ENCODE results near the gene SEMA4D.
"Not testable (repeated sequence)": the region's sequence is repeated elsewhere in the genome, so short reads cannot be mapped to it uniquely, and the experiment has no call there.

The SEMA4D gene

GRCh38 chr9:89482901-89483361 lies 15.0 kb downstream of the SEMA4D start:
- no peak for DNase-seq (ENCODE audit: low read depth in 3 of 3)

DNA sequence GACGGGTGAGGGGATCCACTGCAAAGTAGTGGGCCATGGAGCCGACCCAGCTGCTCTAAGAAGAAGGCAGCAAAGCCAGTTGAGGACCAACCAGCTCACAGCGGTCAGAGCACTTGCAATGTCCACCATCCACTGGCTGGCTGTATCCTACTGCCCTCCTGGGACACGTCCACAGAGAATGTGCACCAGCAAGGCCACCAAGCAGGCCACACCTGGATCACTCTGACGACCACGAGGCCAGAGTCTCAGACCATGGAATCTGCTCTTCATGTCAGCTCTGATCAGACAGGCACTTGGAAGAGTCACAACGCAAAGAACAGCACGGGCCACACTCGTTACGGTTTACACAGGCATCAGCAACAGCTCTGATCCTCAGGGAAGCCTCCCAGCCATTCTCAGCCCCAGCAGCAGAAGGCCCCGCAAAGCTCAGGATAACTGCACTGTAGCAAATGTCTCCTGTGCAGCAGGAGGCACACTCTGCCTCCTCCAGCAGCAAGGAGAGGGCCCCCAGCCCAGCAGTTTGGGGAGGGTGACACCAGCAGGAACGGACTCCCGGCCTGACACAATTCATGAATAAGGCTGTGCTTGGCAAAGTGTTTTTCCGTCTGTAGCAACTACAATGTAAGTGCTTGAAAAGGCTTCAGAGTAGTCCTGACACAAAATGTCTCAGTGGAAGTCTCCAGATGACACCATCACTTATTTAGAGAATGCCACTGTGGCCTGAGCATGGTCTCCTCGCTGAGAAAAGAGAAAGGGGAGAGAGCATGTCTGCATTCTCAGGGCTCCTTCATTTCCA lies 15.7 kb downstream of the SEMA4D start:
- no peak for DNase-seq (ENCODE audit: low read depth in 3 of 3)

DNA sequence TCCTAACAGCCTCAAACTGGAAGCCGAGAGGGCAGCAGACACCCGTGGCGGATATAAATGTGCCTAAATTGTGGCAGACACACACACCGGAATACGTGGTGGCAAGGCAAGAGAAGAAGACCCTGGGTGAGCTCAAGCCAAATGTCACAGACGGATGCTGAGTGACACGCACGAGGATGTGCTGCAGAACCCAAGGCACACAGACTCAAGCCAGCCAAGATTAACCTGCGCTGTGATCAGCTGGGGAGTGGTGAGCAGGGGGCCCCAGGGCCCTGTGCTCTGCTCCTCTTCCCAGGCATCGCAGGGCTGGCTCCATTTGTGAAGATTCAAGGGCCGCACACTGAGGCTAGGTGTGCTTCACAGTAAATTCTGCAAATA lies 16.4 kb downstream of the SEMA4D start:
- no peak for DNase-seq (ENCODE audit: low read depth in 3 of 3)

GRCh38 chr9:89480825-89481537 lies 16.9 kb downstream of the SEMA4D start:
- DNase-seq (ENCODE audit: low read depth in 3 of 3) = no peak

DNA sequence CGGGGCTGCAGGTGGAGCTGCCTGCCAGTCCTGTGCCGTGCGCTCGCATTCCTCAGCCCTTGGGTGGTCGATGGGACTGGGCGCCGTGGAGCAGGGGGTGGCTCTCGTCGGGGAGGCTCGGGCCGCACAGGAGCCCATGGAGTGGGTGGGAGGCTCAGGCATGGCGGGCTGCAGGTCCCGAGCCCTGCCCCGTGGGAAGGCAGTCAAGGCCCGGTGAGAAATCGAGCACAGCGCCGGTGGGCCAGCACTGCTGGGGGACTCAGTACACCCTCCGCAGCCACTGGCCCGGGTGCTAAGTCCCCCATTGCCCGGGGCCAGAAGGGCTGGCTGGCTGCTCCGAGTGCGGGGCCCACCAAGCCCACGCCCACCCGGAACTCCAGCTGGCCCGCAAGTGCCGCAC lies 17.5 kb downstream of the SEMA4D start:
- not testable (repeated sequence) for DNase-seq (ENCODE audit: low read depth in 3 of 3)

DNA sequence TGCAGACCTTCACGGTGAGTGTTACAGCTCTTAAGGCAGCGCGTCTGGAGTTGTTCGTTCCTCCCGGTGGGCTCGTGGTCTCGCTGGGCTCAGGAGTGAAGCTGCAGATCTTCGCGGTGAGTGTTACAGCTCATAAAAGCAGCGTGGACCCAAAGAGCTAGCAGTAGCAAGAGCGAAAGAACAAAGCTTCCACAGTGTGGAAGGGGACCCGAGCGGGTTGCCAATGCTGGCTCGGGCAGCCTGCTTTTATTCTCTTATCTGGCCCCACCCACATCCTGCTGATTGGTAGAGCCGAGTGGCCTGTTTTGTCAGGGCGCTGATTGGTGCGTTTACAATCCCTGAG lies 18.3 kb downstream of the SEMA4D start:
- not testable (repeated sequence) for DNase-seq (ENCODE audit: low read depth in 3 of 3)

GRCh38 chr9:89478821-89479668 lies 18.9 kb downstream of the SEMA4D start:
- DNase-seq (ENCODE audit: low read depth in 3 of 3) = peak in 1 of 3 donors; percentile 41

DNA sequence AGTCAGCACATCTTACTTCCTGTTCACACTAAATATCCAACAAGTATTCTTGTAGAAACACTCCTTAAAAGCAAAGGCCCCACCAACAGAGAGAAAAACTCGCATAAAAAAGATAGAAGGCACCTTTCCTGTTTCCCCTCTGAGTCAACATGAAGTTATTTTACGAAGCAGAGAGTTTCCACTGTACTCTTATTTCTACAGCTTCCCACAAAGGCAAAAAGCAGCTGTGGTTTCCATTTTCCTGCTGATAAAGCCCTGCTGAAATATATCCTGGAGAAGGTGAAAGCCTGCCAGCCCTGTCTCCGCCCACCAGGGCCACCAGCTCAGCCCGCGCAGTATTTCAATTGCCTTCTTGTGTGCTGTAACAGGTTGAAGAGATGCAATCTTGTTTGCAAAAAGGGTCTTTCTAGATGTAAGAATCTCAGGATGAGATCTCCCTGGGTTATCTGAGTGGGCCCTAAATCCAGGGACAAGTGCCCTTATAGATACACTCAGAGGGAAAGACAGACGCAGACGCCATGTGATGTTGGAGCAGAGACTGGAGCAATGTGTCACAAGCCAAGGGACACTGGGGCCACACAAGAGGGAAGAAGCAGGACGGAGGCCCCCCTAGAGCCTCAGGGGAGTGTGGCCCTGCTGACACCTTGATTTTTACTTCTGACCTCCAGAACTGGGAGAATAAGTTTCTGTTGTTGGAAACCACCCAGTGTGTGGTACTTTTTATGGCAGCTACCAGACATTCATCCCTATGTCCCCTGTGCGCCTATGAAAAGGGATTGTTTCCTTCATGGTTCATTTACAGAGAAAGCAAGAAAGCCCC lies 19.9 kb downstream of the SEMA4D start:
- DNase-seq (ENCODE audit: low read depth in 3 of 3) = peak in 1 of 3 donors; percentile 60

GRCh38 chr9:89477384-89477783 lies 20.5 kb downstream of the SEMA4D start:
- peak in 1 of 3 donors; percentile 60 for DNase-seq (ENCODE audit: low read depth in 3 of 3)

GRCh38 chr9:89476546-89476945 lies 21.4 kb downstream of the SEMA4D start:
- DNase-seq (ENCODE audit: low read depth in 3 of 3) = no peak

- no peak for DNase-seq (ENCODE audit: low read depth in 3 of 3)
These were observed 21.9 kb downstream of the SEMA4D start for GRCh38 chr9:89475891-89476440.

GRCh38 chr9:89474939-89475338 lies 23.0 kb downstream of the SEMA4D start:
- DNase-seq (ENCODE audit: low read depth in 3 of 3) = no peak

- DNase-seq (ENCODE audit: low read depth in 3 of 3) = no peak
These were observed 24.0 kb downstream of the SEMA4D start for GRCh38 chr9:89473762-89474469.

- DNase-seq (ENCODE audit: low read depth in 3 of 3) = not testable (repeated sequence)
These were observed 26.1 kb downstream of the SEMA4D start for GRCh38 chr9:89471796-89472320.

- DNase-seq (ENCODE audit: low read depth in 3 of 3) = no peak
These were observed 26.5 kb downstream of the SEMA4D start for GRCh38 chr9:89471390-89471789.

DNA sequence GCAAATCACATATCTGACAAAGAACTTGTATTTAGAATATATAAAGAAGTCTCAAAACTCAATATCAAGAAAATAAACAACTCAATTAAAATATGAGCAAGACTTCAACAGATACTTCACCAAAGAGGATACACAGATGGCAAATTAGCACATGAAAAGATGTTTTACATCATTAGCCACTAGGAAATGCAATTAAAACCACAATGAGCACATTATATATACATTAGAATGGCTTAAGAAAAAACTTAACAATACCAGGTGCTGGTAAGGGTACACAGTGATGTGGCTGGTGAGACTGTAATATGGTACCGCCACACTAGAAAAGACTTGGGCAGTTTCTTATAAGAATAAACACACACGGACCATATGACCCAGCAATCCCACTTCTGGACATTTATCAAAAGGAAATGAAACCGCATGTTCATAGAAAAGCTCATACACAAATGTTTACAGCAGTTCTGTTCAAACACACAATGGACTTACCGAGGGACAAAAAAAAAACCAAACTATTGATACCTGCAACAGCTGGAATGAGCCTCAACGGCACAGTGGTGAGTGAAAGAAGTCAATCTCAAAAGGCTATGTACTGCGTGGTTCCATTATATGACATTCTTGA lies 27.6 kb downstream of the SEMA4D start:
- no peak for DNase-seq (ENCODE audit: low read depth in 3 of 3)

GRCh38 chr9:89469003-89469402 lies 28.9 kb downstream of the SEMA4D start:
- no peak for DNase-seq (ENCODE audit: low read depth in 3 of 3)

DNA sequence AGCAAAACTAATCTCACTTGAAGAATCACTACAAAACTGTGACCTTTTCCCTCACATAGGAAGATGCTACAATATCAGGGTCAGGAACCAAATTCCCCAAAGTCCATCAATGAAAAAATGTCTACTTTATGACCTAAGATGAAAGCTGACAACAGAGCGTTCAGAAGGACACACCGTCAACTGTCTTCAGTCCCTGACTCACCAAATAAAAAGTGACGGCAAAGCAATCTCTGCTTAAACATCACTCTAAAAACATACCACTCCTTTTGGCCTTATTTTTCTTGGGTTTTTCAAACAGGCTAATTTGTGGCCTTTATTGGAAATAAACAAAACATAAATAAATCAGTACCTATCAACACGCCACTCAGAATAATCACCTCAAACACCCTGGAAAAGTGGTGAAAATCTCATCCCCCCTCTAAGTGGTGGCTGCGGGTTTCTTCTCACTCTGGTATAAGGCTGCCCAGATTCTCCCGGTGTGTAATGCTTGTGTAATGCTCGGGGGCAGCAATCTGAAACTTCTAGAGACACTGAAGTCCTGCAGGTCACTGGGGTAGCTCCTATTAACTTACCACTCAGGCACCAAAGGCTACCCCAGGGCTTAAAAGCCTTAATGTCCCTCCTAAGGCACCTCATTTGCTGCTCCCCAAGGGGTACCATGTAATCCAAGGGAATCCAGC lies 29.5 kb downstream of the SEMA4D start:
- no peak for DNase-seq (ENCODE audit: low read depth in 3 of 3)

GRCh38 chr9:89467278-89467625 lies 30.7 kb downstream of the SEMA4D start:
- DNase-seq (ENCODE audit: low read depth in 3 of 3) = no peak
